Keratinocyte (primary cell): ENCODE data around the gene TMEM87A. TPM values are rescaled to one million over a fixed set of nuclear protein-coding genes. Genes with fewer than 3 reads are reported as not detected.

Experiments
- DNase-seq: peaks from one replicate; pipeline ENCODE4 v3.0.0-alpha.2; 2011; ENCODE audit warnings: low read depth, missing footprints, low spot score
- FAIRE-seq: peaks from 2 replicates; lab custom pipeline; 2011; peaks lifted over from hg19 to GRCh38; lab: Jason Lieb, UNC
- H2AFZ ChIP-seq: 2 replicates; pipeline ENCODE4 v1.6.0; 2012; ENCODE audit warnings: low read length, control low read depth, inconsistent platforms; ENCODE audit not compliant: control insufficient read depth
- H3K27ac ChIP-seq: 2 replicates; pipeline ENCODE4 v1.5.1; 2011; ENCODE audit warnings: low read length; ENCODE audit not compliant: control insufficient read depth, insufficient read depth
- H3K27me3 ChIP-seq: 3 replicates; pipeline ENCODE4 v1.6.0; 2011; ENCODE audit warnings: low read length; ENCODE audit not compliant: control insufficient read depth, insufficient read depth; ENCODE audit errors: extremely low read depth
- H3K36me3 ChIP-seq, 2 experiments: 2 replicates in 1 of 2; 3 replicates in 1 of 2; pipeline ENCODE4 v1.5.1; 2011; ENCODE audit warnings: low read length in 2 of 2, mild to moderate bottlenecking in 1 of 2; ENCODE audit not compliant: control insufficient read depth in 2 of 2, insufficient read depth in 2 of 2; ENCODE audit errors: extremely low read depth in 1 of 2
- H3K4me1 ChIP-seq: 3 replicates; pipeline ENCODE4 v1.5.1; 2011; ENCODE audit warnings: low read length; ENCODE audit not compliant: control insufficient read depth, insufficient read depth; ENCODE audit errors: extremely low read depth
- H3K4me2 ChIP-seq: 3 replicates; pipeline ENCODE4 v1.6.0; 2011; ENCODE audit warnings: low read depth, low read length; ENCODE audit not compliant: control insufficient read depth, insufficient read depth; ENCODE audit errors: extremely low read depth
- H3K4me3 ChIP-seq, 3 experiments: fragments of 200-600 bp in 1 of 3; sonication (generic) in 1 of 3; 2 replicates in 2 of 3; 3 replicates in 1 of 3; pipeline ENCODE4 v1.5.1; 2011 to 2016; ENCODE audit warnings: low read length in 3 of 3, mild to moderate bottlenecking in 3 of 3, control low read depth in 2 of 3, inconsistent platforms in 1 of 3, low read depth in 1 of 3, mixed read lengths in 1 of 3, mixed run types in 1 of 3, moderate library complexity in 1 of 3; ENCODE audit not compliant: control insufficient read depth in 2 of 3, insufficient read depth in 2 of 3; ENCODE audit errors: extremely low read depth in 1 of 3
- H3K79me2 ChIP-seq: 2 replicates; pipeline ENCODE4 v1.6.0; 2012; ENCODE audit warnings: low read length; ENCODE audit not compliant: control insufficient read depth, insufficient read depth
- H3K9ac ChIP-seq: 3 replicates; pipeline ENCODE4 v1.6.0; 2011; ENCODE audit warnings: low read length; ENCODE audit not compliant: control insufficient read depth, insufficient read depth; ENCODE audit errors: extremely low read depth
- H3K9me1 ChIP-seq: 3 replicates; pipeline ENCODE4 v1.6.0; 2011; ENCODE audit warnings: low read length; ENCODE audit not compliant: control insufficient read depth, insufficient read depth; ENCODE audit errors: extremely low read depth
- H3K9me3 ChIP-seq: 2 replicates; pipeline ENCODE4 v1.5.1; 2012; ENCODE audit warnings: low read depth, low read length; ENCODE audit not compliant: control insufficient read depth
- H4K20me1 ChIP-seq: 3 replicates; pipeline ENCODE4 v1.6.0; 2011; ENCODE audit warnings: low read length; ENCODE audit not compliant: control insufficient read depth, insufficient read depth; ENCODE audit errors: extremely low read depth
- CTCF ChIP-seq, 3 experiments: IDR thresholded peaks in 1 of 3; conservative IDR thresholded peaks in 1 of 3; optimal IDR thresholded peaks in 1 of 3; 2 replicates in 2 of 3; 3 replicates in 1 of 3; pipeline versions ENCODE3 to v1.5.1; 2011; ENCODE audit warnings: low read length in 3 of 3, mild to moderate bottlenecking in 3 of 3, moderate library complexity in 2 of 3, control low read depth in 1 of 3, inconsistent platforms in 1 of 3; ENCODE audit not compliant: insufficient read depth in 2 of 3; ENCODE audit errors: extremely low read depth in 1 of 3
- EZH2 ChIP-seq: IDR thresholded peaks from one replicate; pipeline ENCODE4 v1.6.1; 2012; ENCODE audit warnings: inconsistent platforms, mild to moderate bottlenecking, low read length, moderate library complexity
- dilution Hi-C: fragments of 300-500 bp; cut with MboI; formaldehyde crosslinking; loops from one replicate; pipeline ENCODE4 v1.7.0; 2020; ENCODE audit warnings: low sequenced_read_pairs; ENCODE audit not compliant: extremely low pct_ligation_motif_present
- polyA plus RNA-seq, 5 experiments: library from polyadenylated mRNA; depleted of rRNA in 3 of 5; stranded (reverse) in 3 of 5; stranded (forward) in 1 of 5; unstranded in 1 of 5; fragments of >200 nt; gene quantifications; 1 replicate in 1 of 5; 2 replicates in 3 of 5; 3 replicates in 1 of 5; pipeline versions ENCODE4 v1.2.1 to v1.2.3, GENCODE V29; 2011 to 2012; ENCODE audit warnings: missing spikeins in 2 of 5, low read depth in 1 of 5, low replicate concordance in 1 of 5

The TMEM87A gene
- polyA plus RNA-seq, 1 donor (not counting 4 experiments of a cell fraction or from before 2014, with no cell fraction given) = 43.7 TPM

DNA sequence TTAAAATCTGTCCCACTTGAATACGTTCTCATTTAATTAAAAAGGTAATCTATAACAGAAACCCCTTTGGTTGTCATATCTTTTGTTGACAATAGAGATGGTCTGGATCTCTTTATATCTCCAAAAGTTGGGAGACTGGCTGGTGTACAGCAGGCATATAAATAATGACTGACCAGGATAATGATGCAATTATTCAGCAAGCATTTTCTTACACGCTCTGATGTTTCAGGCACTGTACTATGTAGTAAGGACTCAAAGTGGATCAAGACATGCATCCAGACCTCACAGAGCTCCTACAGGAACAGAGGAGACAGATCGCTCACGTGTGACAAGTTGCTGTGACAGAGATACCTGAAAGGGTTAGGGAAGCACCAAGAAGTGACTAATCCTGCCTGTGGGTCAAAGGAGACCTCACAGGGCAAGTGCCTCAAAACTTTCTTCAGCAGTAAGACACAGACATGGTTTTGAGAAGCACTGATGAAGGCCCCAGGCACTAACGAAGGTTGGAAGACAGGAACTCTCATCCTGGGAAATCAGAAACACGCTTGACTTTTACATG lies 90.8 kb downstream of the TMEM87A start:
- Histone ChIP-seq H3K9me1 (no peaks in the 10 kb centered on the region), H3K4me1 (no peaks in the 10 kb centered on the region), H3K27me3 (no peaks in the 10 kb centered on the region), H3K27ac (no peak overlapping the region), H4K20me1 (no peaks in the 10 kb centered on the region), H3K9me3 (no peaks in the 10 kb centered on the region), H3K36me3 (peaks cover 11 to 19% of the 10 kb centered on the region in 2 experiments), H3K4me3 (no peak overlapping the region), H2AFZ (no peak overlapping the region), H3K79me2 (no peaks in the 10 kb centered on the region), H3K4me2 (no peak overlapping the region), H3K9ac (no peak overlapping the region)
- dilution Hi-C loops = no loop called here
- FAIRE-seq = no peak
- DNase-seq = no peak
- TF ChIP-seq CTCF (optimal IDR thresholded peaks at IDR 0.05 in 1 of 3, IDR thresholded peaks at IDR 0.05 in 1 of 3, conservative IDR thresholded peaks at IDR 0.05 in 1 of 3; ENCODE audit: extremely low read depth in 1 of 3, insufficient read depth in 2 of 3, low read length in 3 of 3) (no peak), EZH2 (no peak)

DNA sequence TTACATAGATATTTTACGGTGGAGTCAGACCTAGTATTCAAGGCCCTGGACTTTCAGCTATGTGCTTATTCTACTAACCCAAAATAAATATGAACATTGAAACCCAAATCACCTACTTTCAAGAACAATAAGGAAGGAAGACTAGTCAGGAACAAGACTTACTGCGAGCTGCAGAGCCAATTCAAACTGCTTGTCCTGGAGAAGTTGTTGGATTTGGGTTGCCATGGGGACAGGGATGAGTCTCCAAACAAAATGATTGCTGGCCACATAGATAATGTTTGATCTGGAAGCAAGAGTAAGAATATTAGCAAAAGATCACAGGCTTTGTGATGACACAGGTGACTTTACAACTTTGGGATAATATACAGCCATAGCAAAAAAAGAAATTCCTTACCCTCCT lies 95.2 kb downstream of the TMEM87A start:
- Histone ChIP-seq H3K9me3 (no peaks in the 10 kb centered on the region), H3K4me3 (no peak overlapping the region), H3K4me2 (no peak overlapping the region), H2AFZ (no peak overlapping the region), H3K27ac (no peak overlapping the region), H3K9me1 (no peaks in the 10 kb centered on the region), H3K4me1 (no peaks in the 10 kb centered on the region), H3K9ac (no peak overlapping the region), H3K79me2 (no peaks in the 10 kb centered on the region), H3K27me3 (no peaks in the 10 kb centered on the region), H4K20me1 (no peaks in the 10 kb centered on the region), H3K36me3 (peaks cover 7 to 19% of the 10 kb centered on the region in 2 experiments)
- FAIRE-seq (no peak), DNase-seq (no peak)
- dilution Hi-C loops = no loop called here
- TF ChIP-seq EZH2 = no peak
- no peak for TF ChIP-seq CTCF (optimal IDR thresholded peaks at IDR 0.05 in 1 of 3, IDR thresholded peaks at IDR 0.05 in 1 of 3, conservative IDR thresholded peaks at IDR 0.05 in 1 of 3; ENCODE audit: extremely low read depth in 1 of 3, insufficient read depth in 2 of 3, low read length in 3 of 3)
